ENCODE data around the gene SLCO2A1. TPM values are rescaled to one million over a fixed set of nuclear protein-coding genes. Genes with fewer than 3 reads are reported as not detected.
"Not testable (repeated sequence)": the region's sequence is repeated elsewhere in the genome, so short reads cannot be mapped to it uniquely, and the experiment has no call there.

The SLCO2A1 gene
- total RNA-seq, 4 donors from 2014 or later, result 0.07 to 2.4 (median 1.3) TPM

DNA sequence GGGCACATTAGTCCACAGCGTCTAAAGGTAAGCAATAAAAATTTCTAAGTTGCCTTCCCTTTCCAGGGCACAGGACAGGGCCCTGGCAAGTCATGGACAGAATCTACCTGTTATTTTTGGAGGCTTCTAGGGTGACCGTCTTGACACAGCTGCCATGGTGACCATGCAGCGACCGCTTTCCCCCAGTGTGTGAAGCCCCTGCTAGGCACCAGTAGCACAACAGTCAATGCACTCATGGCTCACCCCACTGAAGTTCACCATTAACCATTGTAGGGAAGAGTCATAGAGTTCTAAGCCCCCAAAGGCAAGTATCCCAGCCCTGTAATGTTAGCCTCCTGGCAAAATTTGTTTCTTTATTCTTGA lies 43.8 kb upstream of the SLCO2A1 start:
- peaks cover 0 to 4% of the 10 kb centered on the region in 2 donors for H3K4me1 ChIP-seq
- in situ Hi-C loops (cut with MboI; ENCODE audit: low sequenced_read_pairs in 4 of 4), result no loop called here
- no peak for ATAC-seq

DNA sequence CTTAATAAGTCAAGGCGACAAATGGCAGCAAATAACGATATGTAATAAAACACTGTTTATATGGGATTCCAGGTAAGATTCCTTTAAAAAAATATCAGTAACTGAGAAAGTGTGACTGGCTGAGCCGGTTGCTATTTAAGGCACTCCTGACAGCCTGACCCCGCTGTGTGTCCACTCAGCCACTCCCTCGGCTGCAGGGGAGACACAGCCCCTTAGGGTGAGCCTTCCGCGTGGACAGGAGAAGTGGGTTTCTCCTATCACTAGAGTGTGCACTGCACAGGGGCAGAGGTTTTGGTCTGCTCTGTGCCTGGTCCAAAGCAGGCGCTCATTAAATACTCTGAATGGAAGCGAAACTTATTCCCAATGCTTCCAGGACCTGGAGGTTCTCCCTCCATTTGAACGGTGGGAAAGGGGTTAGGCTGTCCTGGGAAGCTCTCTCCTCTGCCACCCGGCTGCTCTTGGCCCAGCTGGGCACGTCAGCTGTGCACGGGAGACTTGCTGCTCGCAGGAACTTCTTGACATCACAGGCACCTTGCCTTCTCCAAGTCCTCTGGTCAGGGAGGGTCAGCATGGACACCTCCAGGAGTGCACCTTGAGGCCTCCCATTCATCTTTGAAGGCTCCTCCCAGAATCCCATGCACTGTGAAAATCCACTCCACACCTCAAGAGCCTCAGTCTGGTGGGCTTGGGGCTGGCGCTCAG lies 43.3 kb upstream of the SLCO2A1 start:
- H3K9me3 ChIP-seq, result no peaks in the 10 kb centered on the region
- no peak for DNase-seq
- intact Hi-C loops (cut with DNase I; ENCODE audit: low total_unique reads) (no loop called here), in situ Hi-C loops (cut with MboI; ENCODE audit: low sequenced_read_pairs in 4 of 4) (no loop called here)
- no peak overlapping the region for H3K4me3 ChIP-seq
- H3K27ac ChIP-seq, result no peak overlapping the region
- H3K4me1 ChIP-seq, result peaks cover 0 to 4% of the 10 kb centered on the region in 2 donors
- H3K36me3 ChIP-seq, result no peaks in the 10 kb centered on the region
- no peaks in the 10 kb centered on the region for H3K27me3 ChIP-seq
- ATAC-seq, result no peak
- TF ChIP-seq, protein P1, sequence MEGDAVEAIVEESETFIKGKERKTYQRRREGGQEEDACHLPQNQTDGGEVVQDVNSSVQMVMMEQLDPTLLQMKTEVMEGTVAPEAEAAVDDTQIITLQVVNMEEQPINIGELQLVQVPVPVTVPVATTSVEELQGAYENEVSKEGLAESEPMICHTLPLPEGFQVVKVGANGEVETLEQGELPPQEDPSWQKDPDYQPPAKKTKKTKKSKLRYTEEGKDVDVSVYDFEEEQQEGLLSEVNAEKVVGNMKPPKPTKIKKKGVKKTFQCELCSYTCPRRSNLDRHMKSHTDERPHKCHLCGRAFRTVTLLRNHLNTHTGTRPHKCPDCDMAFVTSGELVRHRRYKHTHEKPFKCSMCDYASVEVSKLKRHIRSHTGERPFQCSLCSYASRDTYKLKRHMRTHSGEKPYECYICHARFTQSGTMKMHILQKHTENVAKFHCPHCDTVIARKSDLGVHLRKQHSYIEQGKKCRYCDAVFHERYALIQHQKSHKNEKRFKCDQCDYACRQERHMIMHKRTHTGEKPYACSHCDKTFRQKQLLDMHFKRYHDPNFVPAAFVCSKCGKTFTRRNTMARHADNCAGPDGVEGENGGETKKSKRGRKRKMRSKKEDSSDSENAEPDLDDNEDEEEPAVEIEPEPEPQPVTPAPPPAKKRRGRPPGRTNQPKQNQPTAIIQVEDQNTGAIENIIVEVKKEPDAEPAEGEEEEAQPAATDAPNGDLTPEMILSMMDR (IDR thresholded peaks at IDR 0.05 in 4 of 5, conservative IDR thresholded peaks at IDR 0.05 in 1 of 5), result no peak
- no peak for TF ChIP-seq POLR2A (IDR thresholded peaks at IDR 0.05)

More for the DNA sequence above, 43.8 kb upstream of the SLCO2A1 start:
- no peak overlapping the region for H3K27ac ChIP-seq
- H3K4me3 ChIP-seq, result no peak overlapping the region
- no peaks in the 10 kb centered on the region for H3K36me3 ChIP-seq
- intact Hi-C loops (cut with DNase I; ENCODE audit: low total_unique reads), result no loop called here
- H3K27me3 ChIP-seq, result no peaks in the 10 kb centered on the region
- no peak for DNase-seq
- no peak for TF ChIP-seq POLR2A (IDR thresholded peaks at IDR 0.05)
- TF ChIP-seq, protein P1 (IDR thresholded peaks at IDR 0.05 in 4 of 5, conservative IDR thresholded peaks at IDR 0.05 in 1 of 5), result no peak
- H3K9me3 ChIP-seq, result no peaks in the 10 kb centered on the region

DNA sequence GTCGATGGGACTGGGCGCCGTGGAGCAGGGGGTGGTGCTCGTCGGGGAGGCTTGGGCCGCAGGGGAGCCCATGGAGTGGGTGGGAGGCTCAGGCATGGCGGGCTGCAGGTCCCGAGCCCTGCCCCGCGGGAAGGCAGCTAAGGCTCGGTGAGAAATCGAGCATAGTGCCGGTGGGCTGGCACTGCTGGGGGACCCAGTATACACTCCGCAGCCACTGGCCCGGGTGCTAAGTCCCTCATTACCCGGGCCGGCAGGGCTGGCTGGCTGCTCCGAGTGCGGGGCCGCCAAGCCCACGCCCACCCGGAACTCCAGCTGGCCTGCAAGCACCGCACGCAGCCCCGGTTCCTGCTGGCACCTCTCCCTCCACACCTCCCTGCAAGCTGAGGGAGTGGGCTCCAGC lies 40.6 kb upstream of the SLCO2A1 start:
- H3K27me3 ChIP-seq; DNase-seq; H3K4me1 ChIP-seq; H3K27ac ChIP-seq; in situ Hi-C loops (cut with MboI; ENCODE audit: low sequenced_read_pairs in 4 of 4); H3K9me3 ChIP-seq; intact Hi-C loops (cut with DNase I; ENCODE audit: low total_unique reads); H3K4me3 ChIP-seq; H3K36me3 ChIP-seq; ATAC-seq: not testable (repeated sequence)

DNA sequence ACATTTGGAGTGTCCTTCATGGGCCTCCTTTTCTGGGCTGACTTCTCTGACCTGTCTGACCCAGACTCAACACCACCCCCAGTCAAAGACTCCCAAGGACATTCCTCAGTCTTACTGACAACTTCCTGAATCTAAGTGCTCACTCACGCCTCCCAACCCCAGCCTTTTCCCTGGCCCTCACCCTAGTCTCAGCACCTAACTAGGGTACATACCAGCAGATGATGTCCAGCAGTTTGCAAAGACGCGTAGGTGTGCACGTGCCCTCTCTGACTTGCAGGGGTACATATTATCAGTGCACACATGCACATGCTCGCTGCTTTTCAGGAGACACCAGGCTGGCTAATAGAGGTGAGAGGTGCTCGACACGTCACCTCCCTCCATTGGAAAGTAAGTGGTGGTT lies 38.7 kb upstream of the SLCO2A1 start:
- no peaks in the 10 kb centered on the region for H3K9me3 ChIP-seq
- no peak for TF ChIP-seq POLR2A (IDR thresholded peaks at IDR 0.05)
- TF ChIP-seq, protein P1 (IDR thresholded peaks at IDR 0.05 in 4 of 5, conservative IDR thresholded peaks at IDR 0.05 in 1 of 5), result no peak
- H3K27ac ChIP-seq, result no peak overlapping the region
- in situ Hi-C loops (cut with MboI; ENCODE audit: low sequenced_read_pairs in 4 of 4) (no loop called here), intact Hi-C loops (cut with DNase I; ENCODE audit: low total_unique reads) (no loop called here)
- H3K27me3 ChIP-seq, result no peaks in the 10 kb centered on the region
- ATAC-seq (no peak), DNase-seq (no peak)
- H3K4me3 ChIP-seq, result no peak overlapping the region
- H3K36me3 ChIP-seq, result no peaks in the 10 kb centered on the region
- peaks cover 0 to 4% of the 10 kb centered on the region in 2 donors for H3K4me1 ChIP-seq

DNA sequence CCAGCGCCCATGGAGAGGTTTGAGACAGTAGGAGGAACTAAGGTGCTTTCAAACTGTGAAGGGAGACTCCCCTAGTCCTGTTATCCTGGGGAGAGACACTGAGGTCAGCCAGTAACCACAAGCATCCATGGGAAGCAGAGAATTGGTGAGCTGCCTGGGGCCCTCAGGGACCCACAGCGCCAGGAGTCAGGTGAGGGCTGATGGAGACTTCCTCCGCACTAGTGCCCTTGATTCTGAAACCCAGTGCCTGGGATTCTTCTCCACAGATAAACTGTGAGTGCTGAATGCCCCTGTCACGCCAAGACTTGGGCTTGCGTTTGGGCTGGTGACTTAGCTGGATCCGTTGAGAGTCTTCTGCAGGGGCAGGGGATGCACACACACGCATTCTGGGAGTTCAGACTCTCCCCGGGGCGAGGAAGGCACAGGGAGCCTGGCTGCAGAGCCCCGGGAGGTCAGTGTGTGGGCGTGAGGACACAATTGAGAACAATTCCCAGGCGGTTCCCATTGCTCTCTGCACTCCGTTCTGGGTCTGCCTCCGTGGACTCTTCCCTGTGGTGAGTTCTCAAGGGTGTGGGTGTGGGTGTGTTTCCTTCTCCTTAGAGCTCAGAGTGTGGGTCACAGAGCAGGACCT lies 37.9 kb upstream of the SLCO2A1 start:
- in situ Hi-C loops (cut with MboI; ENCODE audit: low sequenced_read_pairs in 4 of 4) (no loop called here), intact Hi-C loops (cut with DNase I; ENCODE audit: low total_unique reads) (no loop called here)
- Histone ChIP-seq H3K9me3 (no peaks in the 10 kb centered on the region), H3K4me1 (peaks cover 0 to 4% of the 10 kb centered on the region in 2 donors), H3K4me3 (no peak overlapping the region), H3K27me3 (no peaks in the 10 kb centered on the region), H3K27ac (no peak overlapping the region), H3K36me3 (no peaks in the 10 kb centered on the region)
- no peak for ATAC-seq
- TF ChIP-seq, protein P1 (IDR thresholded peaks at IDR 0.05 in 4 of 5, conservative IDR thresholded peaks at IDR 0.05 in 1 of 5), result no peak
- DNase-seq, result no peak
